Right lobe of liver (tissue), 4 donors: ENCODE data around the gene SLC25A42.

ENCODE experiments used
- CTCF ChIP-seq, 4 donors: fragments of 200-600 bp in 3 of 4; fragments of 450-650 bp in 1 of 4; IDR thresholded peaks; one replicate each; pipeline versions ENCODE4 v1.5.1 to v1.8.0; 2016 to 2022; ENCODE audit warnings: antibody characterized with exemption in 4 of 4, mild to moderate bottlenecking in 2 of 4
- POLR2A ChIP-seq: fragments of 450-650 bp; IDR thresholded peaks from one replicate; pipeline ENCODE4 v1.6.1; 2017; ENCODE audit warnings: antibody characterized with exemption, mild to moderate bottlenecking
- donor health status: DM: no; HTN: no; CAD: no.
- donor health status: DM: no; HTN: no; CAD: no.
- donor health status: DM: no; HTN: yes; CAD: no.

GRCh38 chr19:19064098-19064722, 416 bp downstream of the SLC25A42 start:
- TF ChIP-seq POLR2A, result no peak
- TF ChIP-seq CTCF (IDR thresholded peaks at IDR 0.05), result peak in 1 of 4 donors; percentile 18
